Naive thymus-derived CD4-positive, alpha-beta T cell (primary cell): Measurements from ENCODE around the gene LRBA. TPM values are rescaled to one million over a fixed set of nuclear protein-coding genes. Genes with fewer than 3 reads are reported as not detected.

Experiments
- ATAC-seq: fragments of 150-1000 bp; cut with Tn5 transposase; 2 replicates; pipeline ENCODE4 v1.10.0; 2021; ENCODE audit warnings: mild to moderate bottlenecking, moderate library complexity
- CTCF ChIA-PET: fragments of 350-600 bp; sonication (Branson Sonifier 250); formaldehyde crosslinking; loops from one replicate; lab custom pipeline; 2021; ENCODE audit warnings: antibody characterized with exemption; lab: Charles Lee
- POLR2A ChIA-PET: fragments of 350-600 bp; sonication (Branson Sonifier 250); formaldehyde crosslinking; loops from one replicate; lab custom pipeline; 2021; ENCODE audit warnings: antibody characterized with exemption, inconsistent platforms; lab: Charles Lee
- DNase-seq, 9 donors: peaks; one replicate each; pipeline versions ENCODE4 v3.0.0 to v3.0.0-alpha.2; 2020 to 2022; ENCODE audit warnings: mixed read lengths in 1 of 9
- H3K27ac ChIP-seq: one replicate; pipeline ENCODE4 v1.7.0; 2013; ENCODE audit warnings: mild to moderate bottlenecking, low read depth, low read length, moderate library complexity
- H3K27me3 ChIP-seq, 2 donors: one replicate each; pipeline ENCODE4 v1.7.0; 2013; ENCODE audit warnings: low read length in 2 of 2, mild to moderate bottlenecking in 2 of 2, moderate library complexity in 2 of 2; ENCODE audit not compliant: control insufficient read depth in 2 of 2, insufficient read depth in 2 of 2
- H3K36me3 ChIP-seq, 3 experiments: 1 replicate in 2 of 3; 2 replicates in 1 of 3; pipeline ENCODE4 v1.7.0; 2013; ENCODE audit warnings: low read length in 3 of 3, mild to moderate bottlenecking in 3 of 3, moderate library complexity in 1 of 3; ENCODE audit not compliant: insufficient read depth in 3 of 3, control insufficient read depth in 2 of 3
- H3K4me1 ChIP-seq, 2 donors: one replicate each; pipeline ENCODE4 v1.7.0; 2013; ENCODE audit warnings: low read length in 2 of 2, mild to moderate bottlenecking in 2 of 2, moderate library complexity in 1 of 2; ENCODE audit not compliant: control insufficient read depth in 2 of 2, insufficient read depth in 2 of 2
- H3K4me3 ChIP-seq: 2 replicates; pipeline ENCODE4 v1.7.0; 2013; ENCODE audit warnings: mild to moderate bottlenecking, low read length
- H3K9me3 ChIP-seq, 3 experiments: 1 replicate in 2 of 3; 2 replicates in 1 of 3; pipeline ENCODE4 v1.7.0; 2013; ENCODE audit warnings: low read length in 3 of 3; ENCODE audit not compliant: control insufficient read depth in 2 of 3
- H3K27ac Mint-ChIP-seq, 9 donors: one replicate each; pipeline ENCODE4 v1.8.0; 2020 to 2022; ENCODE audit warnings: mixed read lengths in 9 of 9, mild to moderate bottlenecking in 8 of 9, moderate library complexity in 5 of 9, inconsistent platforms in 2 of 9
- H3K27me3 Mint-ChIP-seq, 5 donors: one replicate each; pipeline ENCODE4 v1.8.0; 2021 to 2022; ENCODE audit warnings: mixed read lengths in 5 of 5, mild to moderate bottlenecking in 1 of 5
- H3K36me3 Mint-ChIP-seq, 5 donors: one replicate each; pipeline ENCODE4 v1.8.0; 2020 to 2022; ENCODE audit warnings: mixed read lengths in 5 of 5, mild to moderate bottlenecking in 3 of 5, inconsistent platforms in 1 of 5
- H3K4me1 Mint-ChIP-seq, 7 donors: one replicate each; pipeline ENCODE4 v1.8.0; 2020 to 2022; ENCODE audit warnings: mixed read lengths in 7 of 7, mild to moderate bottlenecking in 3 of 7, inconsistent platforms in 1 of 7
- H3K4me3 Mint-ChIP-seq, 10 donors: one replicate each; pipeline ENCODE4 v1.8.0; 2020 to 2022; ENCODE audit warnings: mild to moderate bottlenecking in 10 of 10, mixed read lengths in 10 of 10, moderate library complexity in 6 of 10, inconsistent platforms in 2 of 10
- H3K9me3 Mint-ChIP-seq, 11 donors: one replicate each; pipeline ENCODE4 v1.8.0; 2020 to 2022; ENCODE audit warnings: mixed read lengths in 11 of 11, mild to moderate bottlenecking in 4 of 11, inconsistent platforms in 1 of 11, moderate library complexity in 1 of 11
- intact Hi-C, 2 donors: fragments of 100-400 bp; cut with micrococcal nuclease; formaldehyde crosslinking; loops; one replicate each; pipeline ENCODE4 v1.15.1; 2023
- polyA plus RNA-seq, 2 donors: library from polyadenylated mRNA; unstranded; fragments of 300-500 nt; fragmentation: Illumina TruSeq; gene quantifications; one replicate each; pipeline ENCODE4 v1.2.3, GENCODE V29; 2021
- total RNA-seq, 6 experiments: library from RNA in 5 of 6; stranded (reverse) in 5 of 6; gene quantifications; 1 replicate in 5 of 6; 2 replicates in 1 of 6; pipeline ENCODE4 v1.2.3 and lab custom pipeline; 2021 to 2026

LRBA gene
- total and polyA plus RNA-seq, 7 experiments from 2014 or later = 20.8 to 71.4 (median 58.4) TPM

DNA sequence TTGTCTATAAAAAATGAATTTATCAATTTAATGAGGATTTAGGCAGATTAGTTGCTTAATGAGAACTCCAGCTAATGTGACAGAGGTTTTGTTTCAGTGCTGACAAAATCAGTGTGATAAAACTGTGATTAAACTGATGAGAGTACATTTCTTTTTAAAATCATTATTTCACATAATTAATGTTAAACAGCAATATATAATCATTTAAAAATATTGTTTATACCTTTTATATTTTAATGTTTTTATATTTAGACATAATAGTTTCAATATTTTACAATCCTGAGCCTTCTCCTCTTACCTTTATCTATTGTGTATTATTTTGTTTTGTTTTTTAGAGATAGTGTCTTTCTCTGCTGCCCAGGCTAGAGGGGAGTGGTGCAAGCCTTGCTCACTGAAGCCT, 480.3 kb downstream of the LRBA start:
- DNase-seq (no peak), ATAC-seq (no peak)
- no peaks in the 10 kb centered on the region for H3K4me1 ChIP-seq
- H3K9me3 ChIP-seq = no peaks in the 10 kb centered on the region
- Mint-ChIP-seq H3K4me1 (peaks cover 0 to 5% (median 0%) of the 10 kb centered on the region in 7 donors), H3K9me3 (peaks cover 0 to 4% (median 0%) of the 10 kb centered on the region in 11 donors), H3K4me3 (no peak overlapping the region), H3K27me3 (no peaks in the 10 kb centered on the region), H3K27ac (peak overlapping the region in 1 of 9 donors; percentile 81), H3K36me3 (peaks cover 0 to 24% (median 24%) of the 10 kb centered on the region in 5 donors)
- ChIA-PET CTCF (interaction anchor here (0.7 kb wide), 1 partner anchor 97 kb away, joined by 3 read pairs; no protein-coding TSS in a partner anchor), POLR2A (no interaction called here)
- no peaks in the 10 kb centered on the region for H3K36me3 ChIP-seq
- no peak overlapping the region for H3K27ac ChIP-seq
- intact Hi-C loops = no loop called here
- H3K27me3 ChIP-seq = no peaks in the 10 kb centered on the region
- no peak overlapping the region for H3K4me3 ChIP-seq

DNA sequence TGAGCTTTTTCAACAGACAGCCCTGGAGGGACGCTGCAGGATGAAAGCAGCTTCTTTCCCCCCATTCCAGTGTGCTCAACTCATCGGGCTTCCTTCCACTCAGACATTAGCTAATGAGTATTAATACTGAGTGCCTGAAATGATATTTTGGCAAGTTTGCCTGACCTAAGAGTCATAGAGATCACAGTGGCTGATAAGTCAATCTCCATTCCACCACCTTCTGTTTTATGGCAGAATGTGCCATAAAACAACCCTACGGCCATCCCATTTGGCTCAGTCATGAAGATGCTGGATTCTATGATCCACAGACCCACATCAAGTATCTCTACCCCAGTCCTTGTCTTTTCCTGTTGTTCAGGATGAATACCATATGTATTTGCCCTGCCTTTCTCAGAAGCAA, 481.4 kb downstream of the LRBA start:
- DNase-seq = no peak
- no peaks in the 10 kb centered on the region for H3K36me3 ChIP-seq
- ChIA-PET POLR2A (interaction anchor here (0.6 kb wide), 1 partner anchor 148 kb away, joined by 3 read pairs; no protein-coding TSS in a partner anchor), CTCF (no interaction called here)
- no peak overlapping the region for H3K4me3 Mint-ChIP-seq
- H3K36me3 Mint-ChIP-seq = peaks cover 0 to 22% (median 20%) of the 10 kb centered on the region in 5 donors
- H3K4me1 Mint-ChIP-seq = peaks cover 0 to 5% (median 0%) of the 10 kb centered on the region in 7 donors
- H3K4me1 ChIP-seq = no peaks in the 10 kb centered on the region
- no peak overlapping the region for H3K27ac ChIP-seq
- no peak overlapping the region for H3K4me3 ChIP-seq
- ATAC-seq = no peak
- intact Hi-C loops = no loop called here
- H3K27me3 Mint-ChIP-seq = no peaks in the 10 kb centered on the region
- no peaks in the 10 kb centered on the region for H3K9me3 ChIP-seq
- H3K9me3 Mint-ChIP-seq = peaks cover 0 to 4% (median 0%) of the 10 kb centered on the region in 11 donors
- H3K27ac Mint-ChIP-seq = no peak overlapping the region
- H3K27me3 ChIP-seq = no peaks in the 10 kb centered on the region

DNA sequence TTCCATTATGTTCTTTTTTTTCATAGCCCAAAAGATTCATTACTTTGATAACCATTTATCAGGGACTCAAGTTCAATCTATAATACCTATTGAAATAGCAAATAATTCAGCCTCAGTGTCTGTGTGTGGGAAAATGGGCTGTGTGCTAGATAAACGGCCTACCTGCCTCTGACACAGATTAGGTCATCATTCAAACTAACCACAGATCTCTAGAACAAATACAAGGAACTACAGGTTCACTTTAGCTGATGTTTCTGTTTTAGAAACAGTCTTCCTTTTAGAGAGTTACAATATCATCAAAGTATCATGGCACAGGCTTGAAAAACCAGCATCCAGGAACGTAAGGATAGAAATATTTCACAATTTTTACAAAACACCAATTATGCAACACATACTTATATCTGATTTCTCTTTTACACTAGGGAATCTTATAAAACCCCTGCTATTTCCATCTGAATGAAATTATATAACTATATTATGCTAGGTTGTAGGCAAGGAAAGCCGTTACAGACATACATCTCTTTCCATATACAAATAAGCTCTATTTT, 489.7 kb downstream of the LRBA start:
- Histone ChIP-seq H3K4me1 (no peaks in the 10 kb centered on the region), H3K4me3 (no peak overlapping the region), H3K9me3 (no peaks in the 10 kb centered on the region), H3K36me3 (no peaks in the 10 kb centered on the region), H3K27ac (no peak overlapping the region), H3K27me3 (no peaks in the 10 kb centered on the region)
- no peak overlapping the region for H3K27ac Mint-ChIP-seq
- POLR2A ChIA-PET = no interaction called here
- intact Hi-C loops = no loop called here
- no peak for DNase-seq
- peaks cover 0 to 5% (median 0%) of the 10 kb centered on the region in 7 donors for H3K4me1 Mint-ChIP-seq
- CTCF ChIA-PET = interaction anchor here (0.7 kb wide), 1 partner anchor 16 kb away, joined by 3 read pairs; no protein-coding TSS in a partner anchor
- H3K9me3 Mint-ChIP-seq = no peaks in the 10 kb centered on the region
- H3K27me3 Mint-ChIP-seq = no peaks in the 10 kb centered on the region
- no peak for ATAC-seq
- H3K36me3 Mint-ChIP-seq = peaks cover 0 to 22% (median 18%) of the 10 kb centered on the region in 5 donors
- no peak overlapping the region for H3K4me3 Mint-ChIP-seq

DNA sequence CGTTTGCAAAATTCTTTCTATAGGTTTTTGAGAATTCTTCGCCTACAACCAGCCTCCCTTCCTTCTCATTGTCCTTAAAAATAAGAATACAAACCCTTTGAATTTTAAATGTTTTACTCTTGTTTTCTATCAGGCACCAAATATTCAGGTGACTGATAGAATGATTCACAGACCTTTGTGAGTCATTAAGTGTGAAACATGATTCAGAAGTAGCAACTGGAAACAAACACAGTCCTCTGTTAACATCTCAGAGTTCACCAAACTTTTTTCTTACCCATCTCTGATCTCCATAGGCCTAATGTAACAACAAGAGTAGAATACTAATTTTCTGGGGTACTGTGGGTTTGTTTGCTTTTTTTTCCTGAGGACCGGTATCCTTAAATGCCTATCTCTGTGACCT, 496.5 kb downstream of the LRBA start:
- no peak overlapping the region for H3K27ac ChIP-seq
- intact Hi-C loops = no loop called here
- H3K9me3 Mint-ChIP-seq = no peaks in the 10 kb centered on the region
- H3K27me3 ChIP-seq = no peaks in the 10 kb centered on the region
- H3K4me3 ChIP-seq = no peak overlapping the region
- H3K4me3 Mint-ChIP-seq = peak overlapping the region in 1 of 10 donors; percentile 18
- H3K27me3 Mint-ChIP-seq = no peaks in the 10 kb centered on the region
- no peaks in the 10 kb centered on the region for H3K36me3 ChIP-seq
- peak overlapping the region in 2 of 9 donors; percentile 52 to 83 for H3K27ac Mint-ChIP-seq
- no peak for DNase-seq
- H3K4me1 ChIP-seq = no peaks in the 10 kb centered on the region
- peaks cover 0 to 10% (median 3%) of the 10 kb centered on the region in 7 donors for H3K4me1 Mint-ChIP-seq
- ChIA-PET CTCF (no interaction called here), POLR2A (no interaction called here)
- H3K36me3 Mint-ChIP-seq = peaks cover 4 to 38% (median 11%) of the 10 kb centered on the region in 5 donors
- H3K9me3 ChIP-seq = no peaks in the 10 kb centered on the region
- no peak for ATAC-seq

DNA sequence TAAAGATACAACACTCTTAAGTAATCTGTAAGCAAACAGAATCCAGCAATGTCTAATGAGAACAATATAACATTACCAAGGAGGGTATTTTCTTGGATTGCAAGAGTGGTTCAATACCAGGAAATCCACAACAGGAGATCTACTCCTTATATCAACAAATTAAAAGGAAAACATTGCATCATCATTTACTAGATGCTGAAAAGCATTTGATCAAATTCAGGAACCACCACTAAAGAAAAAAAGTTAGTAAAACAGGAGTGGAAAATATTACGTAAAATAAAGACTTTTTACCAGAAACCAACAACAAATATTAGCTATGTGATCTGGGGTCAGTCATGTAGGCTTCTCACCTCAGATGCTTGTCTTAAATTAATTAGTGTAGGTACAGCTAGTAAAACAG, 499.9 kb downstream of the LRBA start:
- Mint-ChIP-seq H3K27ac (no peak overlapping the region), H3K4me1 (peaks cover 0 to 10% (median 3%) of the 10 kb centered on the region in 7 donors), H3K27me3 (no peaks in the 10 kb centered on the region), H3K9me3 (peaks cover 0 to 7% (median 3%) of the 10 kb centered on the region in 11 donors), H3K4me3 (no peak overlapping the region), H3K36me3 (peaks cover 2 to 54% (median 41%) of the 10 kb centered on the region in 5 donors)
- no peak for DNase-seq
- intact Hi-C loops = no loop called here
- ChIA-PET POLR2A (no interaction called here), CTCF (no interaction called here)
- H3K27ac ChIP-seq = no peak overlapping the region
- no peak overlapping the region for H3K4me3 ChIP-seq
- ATAC-seq = no peak
- H3K36me3 ChIP-seq = no peaks in the 10 kb centered on the region
- no peaks in the 10 kb centered on the region for H3K4me1 ChIP-seq
- no peaks in the 10 kb centered on the region for H3K9me3 ChIP-seq
- no peaks in the 10 kb centered on the region for H3K27me3 ChIP-seq

DNA sequence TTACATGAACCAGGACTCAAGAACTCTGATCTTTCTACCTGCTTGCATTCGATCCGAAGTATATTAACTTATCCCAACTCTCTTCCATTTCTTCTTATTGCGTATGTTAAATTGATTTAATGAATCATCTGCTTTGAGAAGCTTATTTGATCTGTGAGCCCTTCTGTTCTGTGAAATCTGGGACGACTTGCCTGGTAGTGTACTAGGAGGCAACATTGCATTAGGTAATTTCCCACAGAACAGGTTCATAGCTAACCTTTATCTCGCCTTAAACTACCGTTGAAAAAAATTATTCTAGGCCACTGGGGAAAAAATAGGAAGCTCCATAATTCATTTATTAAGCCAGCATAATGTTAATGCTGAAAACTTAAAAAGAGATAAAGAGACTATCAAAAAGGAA, 500.4 kb downstream of the LRBA start:
- intact Hi-C loops = no loop called here
- CTCF ChIA-PET = no interaction called here

More for the DNA sequence above, 500.4 kb downstream of the LRBA start:
- H3K4me3 Mint-ChIP-seq = no peak overlapping the region
- peaks cover 0 to 10% (median 3%) of the 10 kb centered on the region in 7 donors for H3K4me1 Mint-ChIP-seq
- Histone ChIP-seq H3K4me1 (no peaks in the 10 kb centered on the region), H3K9me3 (no peaks in the 10 kb centered on the region), H3K27ac (no peak overlapping the region), H3K27me3 (no peaks in the 10 kb centered on the region), H3K4me3 (no peak overlapping the region), H3K36me3 (no peaks in the 10 kb centered on the region)
- H3K27me3 Mint-ChIP-seq = no peaks in the 10 kb centered on the region
- DNase-seq = no peak
- H3K9me3 Mint-ChIP-seq = peaks cover 0 to 7% (median 3%) of the 10 kb centered on the region in 11 donors
- no peak overlapping the region for H3K27ac Mint-ChIP-seq
- no peak for ATAC-seq
- POLR2A ChIA-PET = no interaction called here
- H3K36me3 Mint-ChIP-seq = peaks cover 2 to 54% (median 43%) of the 10 kb centered on the region in 5 donors
